Stimulated activated CD4-positive, alpha-beta T cell treated with anti-CD3 and anti-CD28 coated beads, TNF-alpha, amount 100 ng/mL, for 24 hours (primary cell): ENCODE data around the gene SMAD4.
"Not testable (repeated sequence)": the region's sequence is repeated elsewhere in the genome, so short reads cannot be mapped to it uniquely, and the experiment has no call there.

Experiments used
- DNase-seq, 3 experiments: peaks; one replicate each; pipeline ENCODE4 v3.0.0-alpha.2; 2020; ENCODE audit warnings: low read depth in 3 of 3

SMAD4 gene

GRCh38 chr18:51029694-51030536, at the start of gene SMAD4:
Gene SMAD4, plus strand, starts transcription at chr18:51030213. Its CDS starts 16,834 bp downstream, at chr18:51047047.
- DNase-seq: peak; percentile 98

- DNase-seq: no peak
Measured at GRCh38 chr18:50981381-50981780, 48.6 kb upstream of the SMAD4 start.

- DNase-seq: no peak
Measured at GRCh38 chr18:50982086-50982801, 47.8 kb upstream of the SMAD4 start.

- no peak for DNase-seq
Measured at GRCh38 chr18:50982802-50983179, 47.2 kb upstream of the SMAD4 start.

GRCh38 chr18:50986360-50987087, 43.5 kb upstream of the SMAD4 start:
- no peak for DNase-seq

- no peak for DNase-seq
Measured at GRCh38 chr18:50987261-50987660, 42.8 kb upstream of the SMAD4 start.

- DNase-seq: no peak
Measured at GRCh38 chr18:50989711-50990110, 40.3 kb upstream of the SMAD4 start.

- no peak for DNase-seq
Measured at GRCh38 chr18:50992351-50992762, 37.7 kb upstream of the SMAD4 start.

- no peak for DNase-seq
Measured at GRCh38 chr18:50994031-50994430, 36.0 kb upstream of the SMAD4 start.

- not testable (repeated sequence) for DNase-seq
Measured at GRCh38 chr18:51003174-51003573, 26.8 kb upstream of the SMAD4 start.

- no peak for DNase-seq
Measured at GRCh38 chr18:51006061-51006818, 23.8 kb upstream of the SMAD4 start.

GRCh38 chr18:51006948-51007789, 22.8 kb upstream of the SMAD4 start:
- DNase-seq: no peak

GRCh38 chr18:51007790-51008139, 22.2 kb upstream of the SMAD4 start:
- DNase-seq: no peak

- no peak for DNase-seq
Measured at GRCh38 chr18:51009072-51009471, 20.9 kb upstream of the SMAD4 start.

- DNase-seq: no peak
Measured at GRCh38 chr18:51010218-51010617, 19.8 kb upstream of the SMAD4 start.

GRCh38 chr18:51011709-51012108, 18.3 kb upstream of the SMAD4 start:
- no peak for DNase-seq

GRCh38 chr18:51012441-51012840, 17.6 kb upstream of the SMAD4 start:
- no peak for DNase-seq

- no peak for DNase-seq
Measured at GRCh38 chr18:51013259-51013658, 16.8 kb upstream of the SMAD4 start.

- DNase-seq: no peak
Measured at GRCh38 chr18:51017140-51017879, 12.7 kb upstream of the SMAD4 start.

- DNase-seq: no peak
Measured at GRCh38 chr18:51020536-51020935, 9.5 kb upstream of the SMAD4 start.
